ENCODE results near the gene SIGLEC9.

SIGLEC9 gene

GRCh38 chr19:51131780-51132680 is 7.3 kb downstream of the SIGLEC9 start:
- peak; percentile 1 for DNase-seq (ENCODE audit: low read depth)
- TF ChIP-seq, protein P1, sequence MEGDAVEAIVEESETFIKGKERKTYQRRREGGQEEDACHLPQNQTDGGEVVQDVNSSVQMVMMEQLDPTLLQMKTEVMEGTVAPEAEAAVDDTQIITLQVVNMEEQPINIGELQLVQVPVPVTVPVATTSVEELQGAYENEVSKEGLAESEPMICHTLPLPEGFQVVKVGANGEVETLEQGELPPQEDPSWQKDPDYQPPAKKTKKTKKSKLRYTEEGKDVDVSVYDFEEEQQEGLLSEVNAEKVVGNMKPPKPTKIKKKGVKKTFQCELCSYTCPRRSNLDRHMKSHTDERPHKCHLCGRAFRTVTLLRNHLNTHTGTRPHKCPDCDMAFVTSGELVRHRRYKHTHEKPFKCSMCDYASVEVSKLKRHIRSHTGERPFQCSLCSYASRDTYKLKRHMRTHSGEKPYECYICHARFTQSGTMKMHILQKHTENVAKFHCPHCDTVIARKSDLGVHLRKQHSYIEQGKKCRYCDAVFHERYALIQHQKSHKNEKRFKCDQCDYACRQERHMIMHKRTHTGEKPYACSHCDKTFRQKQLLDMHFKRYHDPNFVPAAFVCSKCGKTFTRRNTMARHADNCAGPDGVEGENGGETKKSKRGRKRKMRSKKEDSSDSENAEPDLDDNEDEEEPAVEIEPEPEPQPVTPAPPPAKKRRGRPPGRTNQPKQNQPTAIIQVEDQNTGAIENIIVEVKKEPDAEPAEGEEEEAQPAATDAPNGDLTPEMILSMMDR (IDR thresholded peaks at IDR 0.05; ENCODE audit: low read depth, low read length, missing control alignments), result no peak
- H3K4me3 ChIP-seq (ENCODE audit: low read depth, low read length), result no peak overlapping the region
- in situ Hi-C loops (cut with HindIII; ENCODE audit: low sequenced_read_pairs), result no loop called here

- TF ChIP-seq, protein P1 (IDR thresholded peaks at IDR 0.05; ENCODE audit: low read depth, low read length, missing control alignments), result no peak
- H3K4me3 ChIP-seq (ENCODE audit: low read depth, low read length), result no peak overlapping the region
- no peak for DNase-seq (ENCODE audit: low read depth)
- in situ Hi-C loops (cut with HindIII; ENCODE audit: low sequenced_read_pairs), result no loop called here
Measured at GRCh38 chr19:51135004-51135403, 10.3 kb downstream of the SIGLEC9 start.

- no peak overlapping the region for H3K4me3 ChIP-seq (ENCODE audit: low read depth, low read length)
- TF ChIP-seq, protein P1 (IDR thresholded peaks at IDR 0.05; ENCODE audit: low read depth, low read length, missing control alignments), result no peak
- in situ Hi-C loops (cut with HindIII; ENCODE audit: low sequenced_read_pairs), result no loop called here
- DNase-seq (ENCODE audit: low read depth), result no peak
Measured at GRCh38 chr19:51135986-51136762, 11.5 kb downstream of the SIGLEC9 start.

GRCh38 chr19:51136851-51137551 is 12.3 kb downstream of the SIGLEC9 start:
- TF ChIP-seq, protein P1 (IDR thresholded peaks at IDR 0.05; ENCODE audit: low read depth, low read length, missing control alignments), result no peak
- in situ Hi-C loops (cut with HindIII; ENCODE audit: low sequenced_read_pairs), result no loop called here
- DNase-seq (ENCODE audit: low read depth), result no peak
- H3K4me3 ChIP-seq (ENCODE audit: low read depth, low read length), result no peak overlapping the region

- DNase-seq (ENCODE audit: low read depth), result no peak
- TF ChIP-seq, protein P1 (IDR thresholded peaks at IDR 0.05; ENCODE audit: low read depth, low read length, missing control alignments), result no peak
- in situ Hi-C loops (cut with HindIII; ENCODE audit: low sequenced_read_pairs), result no loop called here
- H3K4me3 ChIP-seq (ENCODE audit: low read depth, low read length), result no peak overlapping the region
Measured at GRCh38 chr19:51137792-51138425, 13.2 kb downstream of the SIGLEC9 start.

GRCh38 chr19:51138549-51138979 is 13.9 kb downstream of the SIGLEC9 start:
- in situ Hi-C loops (cut with HindIII; ENCODE audit: low sequenced_read_pairs), result no loop called here
- DNase-seq (ENCODE audit: low read depth), result no peak
- TF ChIP-seq, protein P1 (IDR thresholded peaks at IDR 0.05; ENCODE audit: low read depth, low read length, missing control alignments), result no peak

More at GRCh38 chr19:51138549-51138979, 13.9 kb downstream of the SIGLEC9 start:
- no peak overlapping the region for H3K4me3 ChIP-seq (ENCODE audit: low read depth, low read length)

Data from astrocyte of the cerebellum (primary cell).